SU-DHL-6 (cell line): ENCODE measurements around the gene SNX9.

Experiments
- CTCF ChIP-seq: fragments of 200-600 bp; sonication (generic); IDR thresholded peaks from one replicate; pipeline ENCODE4 v1.5.1; 2017; ENCODE audit warnings: antibody characterized with exemption, mild to moderate bottlenecking, low read length, moderate library complexity; ENCODE audit not compliant: insufficient read depth, poor library complexity, severe bottlenecking
- EZH2phosphoT487 ChIP-seq: fragments of 200-600 bp; sonication (generic), shearing (Covaris generic); conservative IDR thresholded peaks from 2 replicates; pipeline ENCODE4 v1.6.1; 2018; ENCODE audit warnings: mild to moderate bottlenecking, antibody characterized with exemption, low read length, moderate library complexity, mixed read lengths

- TF ChIP-seq CTCF, result no peak
- TF ChIP-seq EZH2phosphoT487, result no peak
These were observed 128.8 kb downstream of the SNX9 start for GRCh38 chr6:157951828-157952227.
